HepG2 (cell line): ENCODE results near the gene RNF126. TPM values are rescaled to one million over a fixed set of nuclear protein-coding genes. Genes with fewer than 3 reads are reported as not detected.

Experiments used
- ATF5 ChIP-seq: sonication (generic); formaldehyde crosslinking; IDR thresholded peaks from 2 replicates; pipeline ENCODE4 v1.4.0; 2020; ENCODE audit warnings: mild to moderate bottlenecking, low read depth, missing genetic modification reagents
- CEBPZ ChIP-seq: IDR thresholded peaks from 2 replicates; pipeline ENCODE4 v1.6.1; 2012; ENCODE audit warnings: low read length, improper control_type of control experiment
- GZF1 ChIP-seq: sonication (generic); formaldehyde crosslinking; IDR thresholded peaks from 2 replicates; pipeline ENCODE4 v1.5.1; 2020; ENCODE audit warnings: mild to moderate bottlenecking, missing genetic modification reagents
- HMGXB3 ChIP-seq: sonication (generic); formaldehyde crosslinking; IDR thresholded peaks from 2 replicates; pipeline ENCODE4 v1.4.0; 2020; ENCODE audit warnings: missing genetic modification reagents, borderline replicate concordance
- MAFF ChIP-seq: IDR thresholded peaks from 2 replicates; pipeline ENCODE4 v1.6.1; 2011; ENCODE audit warnings: low read depth, low read length, improper control_type of control experiment
- PAXIP1 ChIP-seq: sonication (generic); formaldehyde crosslinking; conservative IDR thresholded peaks from 2 replicates; pipeline ENCODE4 v1.4.0; 2020; ENCODE audit warnings: mild to moderate bottlenecking, missing genetic modification reagents, moderate library complexity
- RERE ChIP-seq: IDR thresholded peaks from 2 replicates; pipeline ENCODE4 v1.6.1; 2016; ENCODE audit warnings: low read depth, missing genetic modification reagents, missing compliant biosample characterization
- polyA plus RNA-seq, 8 experiments: library from polyadenylated mRNA; depleted of rRNA in 3 of 8; stranded (reverse) in 7 of 8; unstranded in 1 of 8; fragments of >200 nt; fragmentation: Illumina TruSeq in 4 of 8; extraction: Trizol in 4 of 8; gene quantifications; 2 replicates each; pipeline versions ENCODE4 v1.2.1 to v1.2.3, GENCODE V29; 2011 to 2016; ENCODE audit warnings: low read depth in 4 of 8, missing spikeins in 1 of 8, mixed read lengths in 1 of 8; ENCODE audit not compliant: insufficient read depth in 1 of 8
- total RNA-seq, 5 experiments: library from RNA; depleted of rRNA; stranded (reverse); fragments of >200 nt; fragmentation: Illumina TruSeq; extraction: Trizol; gene quantifications; 2 replicates each; pipeline ENCODE4 v1.2.3, GENCODE V29; 2016; ENCODE audit warnings: low read depth in 1 of 5

The RNF126 gene
- total and polyA plus RNA-seq, 2 of the 13 experiments (the other 11 are each of a cell fraction or from before 2014, with no cell fraction given), result 23.2 to 34.0 TPM

GRCh38 chr19:660793-661426, 2.1 kb downstream of the RNF126 start (continued):
- TF ChIP-seq RERE (CRISPR knock-in tag), result no peak; the same call in 1 of the 2 replicates
- 0 out of 2 replicates have a peak, but pooled peaks have one; percentile 55 for TF ChIP-seq GZF1 (CRISPR knock-in tag)
- no peak for TF ChIP-seq MAFF
- no peak for TF ChIP-seq ATF5
- peak; percentile 60; the same call in 1 of the 2 replicates for TF ChIP-seq HMGXB3 (CRISPR knock-in tag)
- peak; percentile 95 for TF ChIP-seq PAXIP1 (CRISPR knock-in tag)
- TF ChIP-seq CEBPZ, result no peak
